ENCODE data around the gene PINK1.

The PINK1 gene

DNA sequence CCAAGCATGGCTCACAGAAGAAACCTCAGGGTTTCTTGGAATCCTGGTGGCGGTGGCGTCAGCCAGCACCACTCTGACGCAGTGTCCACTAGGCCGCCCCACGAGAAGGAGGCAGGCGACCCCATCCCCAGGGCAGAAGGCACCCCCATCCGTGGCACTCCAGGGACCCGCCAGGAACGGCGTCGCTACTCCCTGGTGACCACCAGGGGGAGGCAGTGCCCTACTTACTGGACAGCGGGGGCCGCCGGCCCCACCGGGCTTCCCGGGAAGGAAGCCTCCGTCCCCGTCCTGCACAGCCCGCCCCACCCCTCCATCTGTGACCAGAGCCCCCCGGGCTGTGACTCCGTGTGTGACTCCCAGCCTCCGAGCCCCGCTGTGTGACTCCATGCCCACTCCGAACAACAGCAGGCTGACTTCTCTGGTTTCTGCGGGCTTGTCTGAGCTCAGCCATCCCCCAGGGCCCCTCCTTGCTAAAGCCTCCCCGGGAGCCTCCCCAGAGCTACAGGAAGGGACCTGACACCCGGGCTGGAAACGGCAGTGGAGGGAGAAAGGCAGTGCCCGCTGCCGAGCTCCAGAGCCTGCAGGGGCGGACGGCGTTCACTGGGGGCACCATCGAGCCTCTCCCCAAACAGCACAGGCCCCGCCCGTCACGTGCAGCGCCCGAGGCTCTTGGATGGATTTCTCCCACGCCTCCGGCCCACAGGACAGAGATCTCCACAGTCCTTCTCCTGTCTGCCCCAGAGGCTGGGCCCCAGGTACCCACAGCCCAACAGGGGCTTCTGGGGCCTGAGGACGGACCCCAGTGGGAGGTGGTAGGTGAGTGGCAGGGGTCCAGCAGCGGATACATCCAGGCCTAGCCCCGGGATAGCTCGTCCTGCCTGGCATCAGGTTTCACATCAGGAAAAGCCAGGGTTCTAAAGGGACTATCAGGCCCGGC, 63.4 kb downstream of the PINK1 start (continued):
- TF ChIP-seq, protein P1, sequence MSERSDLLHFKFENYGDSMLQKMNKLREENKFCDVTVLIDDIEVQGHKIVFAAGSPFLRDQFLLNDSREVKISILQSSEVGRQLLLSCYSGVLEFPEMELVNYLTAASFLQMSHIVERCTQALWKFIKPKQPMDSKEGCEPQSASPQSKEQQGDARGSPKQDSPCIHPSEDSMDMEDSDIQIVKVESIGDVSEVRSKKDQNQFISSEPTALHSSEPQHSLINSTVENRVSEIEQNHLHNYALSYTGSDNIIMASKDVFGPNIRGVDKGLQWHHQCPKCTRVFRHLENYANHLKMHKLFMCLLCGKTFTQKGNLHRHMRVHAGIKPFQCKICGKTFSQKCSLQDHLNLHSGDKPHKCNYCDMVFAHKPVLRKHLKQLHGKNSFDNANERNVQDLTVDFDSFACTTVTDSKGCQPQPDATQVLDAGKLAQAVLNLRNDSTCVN (tag by site-specific recombination; optimal IDR thresholded peaks at IDR 0.05), result peak; percentile 44
- TF ChIP-seq ZNF677 (tag by site-specific recombination; IDR thresholded peaks at IDR 0.05), result no peak; the same call in 1 of the 2 replicates
- peak; percentile 65 for TF ChIP-seq KLF16 (tag by site-specific recombination; IDR thresholded peaks at IDR 0.05)
- TF ChIP-seq, protein P2, sequence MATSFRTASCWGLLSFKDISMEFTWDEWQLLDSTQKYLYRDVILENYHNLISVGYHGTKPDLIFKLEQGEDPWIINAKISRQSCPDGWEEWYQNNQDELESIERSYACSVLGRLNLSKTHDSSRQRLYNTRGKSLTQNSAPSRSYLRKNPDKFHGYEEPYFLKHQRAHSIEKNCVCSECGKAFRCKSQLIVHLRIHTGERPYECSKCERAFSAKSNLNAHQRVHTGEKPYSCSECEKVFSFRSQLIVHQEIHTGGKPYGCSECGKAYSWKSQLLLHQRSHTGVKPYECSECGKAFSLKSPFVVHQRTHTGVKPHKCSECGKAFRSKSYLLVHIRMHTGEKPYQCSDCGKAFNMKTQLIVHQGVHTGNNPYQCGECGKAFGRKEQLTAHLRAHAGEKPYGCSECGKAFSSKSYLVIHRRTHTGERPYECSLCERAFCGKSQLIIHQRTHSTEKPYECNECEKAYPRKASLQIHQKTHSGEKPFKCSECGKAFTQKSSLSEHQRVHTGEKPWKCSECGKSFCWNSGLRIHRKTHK (tag by site-specific recombination; IDR thresholded peaks at IDR 0.05), result no peak
- TF ChIP-seq ZNF670 (tag by site-specific recombination; IDR thresholded peaks at IDR 0.05; ENCODE audit: low read depth), result no peak
- TF ChIP-seq ZSCAN16 (tag by site-specific recombination; IDR thresholded peaks at IDR 0.05), result no peak
- no peak for TF ChIP-seq ZNF621 (tag by site-specific recombination; IDR thresholded peaks at IDR 0.05)
- peak; percentile 65; the same call in 1 of the 2 replicates for TF ChIP-seq ZNF629 (tag by site-specific recombination; IDR thresholded peaks at IDR 0.05)
- TF ChIP-seq, protein P3, sequence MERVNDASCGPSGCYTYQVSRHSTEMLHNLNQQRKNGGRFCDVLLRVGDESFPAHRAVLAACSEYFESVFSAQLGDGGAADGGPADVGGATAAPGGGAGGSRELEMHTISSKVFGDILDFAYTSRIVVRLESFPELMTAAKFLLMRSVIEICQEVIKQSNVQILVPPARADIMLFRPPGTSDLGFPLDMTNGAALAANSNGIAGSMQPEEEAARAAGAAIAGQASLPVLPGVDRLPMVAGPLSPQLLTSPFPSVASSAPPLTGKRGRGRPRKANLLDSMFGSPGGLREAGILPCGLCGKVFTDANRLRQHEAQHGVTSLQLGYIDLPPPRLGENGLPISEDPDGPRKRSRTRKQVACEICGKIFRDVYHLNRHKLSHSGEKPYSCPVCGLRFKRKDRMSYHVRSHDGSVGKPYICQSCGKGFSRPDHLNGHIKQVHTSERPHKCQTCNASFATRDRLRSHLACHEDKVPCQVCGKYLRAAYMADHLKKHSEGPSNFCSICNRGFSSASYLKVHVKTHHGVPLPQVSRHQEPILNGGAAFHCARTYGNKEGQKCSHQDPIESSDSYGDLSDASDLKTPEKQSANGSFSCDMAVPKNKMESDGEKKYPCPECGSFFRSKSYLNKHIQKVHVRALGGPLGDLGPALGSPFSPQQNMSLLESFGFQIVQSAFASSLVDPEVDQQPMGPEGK (tag by site-specific recombination; IDR thresholded peaks at IDR 0.05), result peak; percentile 99
- TF ChIP-seq ZSCAN23 (tag by site-specific recombination; IDR thresholded peaks at IDR 0.05), result peak; percentile 59; the same call in 1 of the 2 replicates
- TF ChIP-seq ZBTB1 (tag by site-specific recombination; IDR thresholded peaks at IDR 0.05), result no peak
- TF ChIP-seq OSR2 (tag by site-specific recombination; IDR thresholded peaks at IDR 0.05), result no peak
- TF ChIP-seq ZNF701 (tag by site-specific recombination; IDR thresholded peaks at IDR 0.05), result no peak
- no peak for TF ChIP-seq ZNF24 (tag by site-specific recombination; IDR thresholded peaks at IDR 0.05)
- TF ChIP-seq WT1 (tag by site-specific recombination; IDR thresholded peaks at IDR 0.05), result peak; percentile 59

DNA sequence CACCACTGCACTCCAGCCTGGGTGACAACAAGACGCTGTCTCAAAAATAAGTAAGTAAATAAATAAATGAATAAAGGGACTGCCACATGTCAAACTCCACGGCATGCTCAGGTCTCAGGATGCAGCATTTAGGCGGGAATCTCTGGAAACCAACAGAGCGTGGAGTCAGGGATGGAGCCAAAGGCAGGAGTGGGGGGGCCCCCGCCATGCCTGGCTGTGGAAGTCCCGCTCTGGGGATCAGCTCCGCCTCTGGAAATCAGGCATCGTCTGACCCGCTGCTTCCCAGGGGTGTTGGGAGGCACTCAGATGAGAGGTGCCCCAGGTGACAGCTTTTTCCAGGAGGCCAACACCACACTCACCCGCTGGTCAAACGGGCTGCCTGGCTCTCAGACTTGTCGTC, 64.3 kb downstream of the PINK1 start:
- Histone ChIP-seq H3K4me1 (ENCODE audit: control insufficient read depth, insufficient read depth, low read length) (no peaks in the 10 kb centered on the region), H3K9me3 (ENCODE audit: control insufficient read depth, insufficient read depth, low read depth, low read length) (no peaks in the 10 kb centered on the region), H3K27ac (ENCODE audit: extremely low read depth, low read depth, low read length) (no peak overlapping the region), H3K36me3 (ENCODE audit: control insufficient read depth in 2 of 2, insufficient read depth in 1 of 2, low read length in 2 of 2) (no peaks in the 10 kb centered on the region; a peak in 1 of 3 replicates), H3K4me3 (ENCODE audit: low read depth, low read length) (no peak overlapping the region)
- ChIA-PET CTCF (interaction anchor here (0.5 to 4.9 kb wide), 17 partner anchors 13 to 1332 kb away, joined by 3 to 63 read pairs (median 4); partner anchors contain the start of gene SH2D5), POLR2A (interaction anchor here (1.5 to 1.8 kb wide), 4 partner anchors 20 to 89 kb away, joined by 5 to 8 read pairs (median 7); partner anchors contain the start of genes DDOST, HP1BP3 and KIF17)
- TF ChIP-seq ZNF354C (tag by site-specific recombination; IDR thresholded peaks at IDR 0.05; ENCODE audit: borderline replicate concordance, low read depth) (no peak), ZNF341 (tag by site-specific recombination; IDR thresholded peaks at IDR 0.05; ENCODE audit: low read depth) (no peak), GLIS2 (tag by site-specific recombination; IDR thresholded peaks at IDR 0.05) (no peak), FEZF1 (tag by site-specific recombination; IDR thresholded peaks at IDR 0.05) (no peak), YY2 (tag by site-specific recombination; IDR thresholded peaks at IDR 0.05) (no peak)

Measured in HEK293 (cell line).